ENCODE data around the gene NDUFB10. TPM values are rescaled to one million over a fixed set of nuclear protein-coding genes. Genes with fewer than 3 reads are reported as not detected.
A peak's percentile ranks its signal among the peaks of the same experiment; 100 is the strongest.
"Not testable (repeated sequence)": the region's sequence is repeated elsewhere in the genome, so short reads cannot be mapped to it uniquely, and the experiment has no call there.

The NDUFB10 gene
- total RNA-seq, result 85.8 TPM

GRCh38 chr16:1959269-1960039 lies at the start of gene NDUFB10:
NDUFB10 (plus strand) TSS chr16:1959538; CDS start chr16:1959625, 87 bp downstream.
- ATAC-seq (peak; percentile 94), DNase-seq (ENCODE audit: low spot score) (peak; percentile 95)
- intact Hi-C loops (cut with DNase I), result loop anchor here (2.0 kb wide), 1 partner anchor 19 kb away; no protein-coding TSS in a partner anchor

DNA sequence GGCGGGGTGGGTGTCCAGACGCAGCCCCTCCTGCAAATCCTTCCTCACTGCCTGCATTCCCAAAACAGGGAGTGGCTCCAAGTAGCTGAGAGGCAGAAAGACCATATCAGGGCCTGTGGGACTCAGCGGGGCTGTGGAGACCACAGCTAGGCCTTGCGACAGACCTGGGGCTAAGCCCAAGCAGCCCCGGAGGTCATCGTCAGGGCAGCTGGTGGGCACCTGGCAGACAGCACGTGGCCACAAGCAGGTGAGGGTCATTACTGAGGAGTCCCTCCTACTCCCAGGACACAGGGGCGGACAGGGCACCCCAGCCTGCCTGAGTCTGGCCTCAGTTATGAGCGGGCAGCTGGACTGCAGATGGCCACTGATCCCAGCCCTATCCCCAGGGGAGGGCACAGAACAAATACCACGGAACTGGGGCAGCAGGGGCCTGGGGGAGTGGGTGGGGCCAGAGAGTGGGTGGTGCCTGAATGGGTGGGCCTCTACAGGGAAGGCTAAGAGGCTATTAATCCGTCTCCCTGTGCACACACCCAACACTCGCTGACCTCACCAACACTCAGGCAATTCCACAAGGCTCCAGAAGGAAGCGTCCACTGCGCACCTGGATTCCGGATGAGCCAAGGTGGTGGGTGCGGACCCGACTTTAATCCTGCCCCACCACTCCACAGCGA lies 49.6 kb upstream of the NDUFB10 start:
- ATAC-seq, result peak; percentile 14
- intact Hi-C loops (cut with DNase I), result no loop called here
- no peak for DNase-seq (ENCODE audit: low spot score)

DNA sequence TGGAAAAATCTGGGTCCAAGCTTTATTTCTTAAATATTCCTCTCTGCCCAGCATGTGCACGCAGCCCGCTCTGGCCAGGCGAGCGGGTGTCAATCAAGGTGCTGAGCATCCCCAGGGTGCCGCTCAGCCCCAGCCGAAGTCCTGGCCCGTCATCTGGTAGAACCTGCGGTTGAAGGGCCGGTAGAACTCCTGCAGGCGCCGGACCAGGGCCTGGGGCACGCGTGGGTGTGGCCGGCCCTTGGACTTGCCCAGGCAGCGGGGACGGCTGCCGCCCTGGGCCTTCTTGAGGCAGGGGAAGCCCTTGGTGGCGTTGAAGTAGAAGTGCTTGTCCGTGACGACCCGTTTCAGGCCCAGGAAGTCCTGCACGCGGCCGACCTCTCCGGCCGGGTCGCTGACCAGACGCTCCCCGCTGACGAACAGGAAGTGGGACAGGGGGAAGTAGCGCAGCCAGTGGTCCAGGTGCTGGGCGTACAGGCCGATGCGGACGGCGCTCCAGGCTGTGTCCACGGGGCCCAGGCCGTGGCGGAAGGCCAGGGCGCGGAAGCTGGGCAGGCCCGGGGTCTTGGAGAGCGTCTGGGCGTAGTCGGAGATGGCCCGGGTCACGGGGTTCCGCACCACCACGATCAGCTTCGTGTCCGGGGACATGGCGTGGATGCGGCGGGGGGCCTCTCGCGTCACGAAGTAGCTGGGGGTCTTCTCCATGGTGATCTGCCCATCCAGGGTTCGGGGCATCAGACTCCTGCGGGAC lies 47.7 kb upstream of the NDUFB10 start:
- intact Hi-C loops (cut with DNase I), result no loop called here
- ATAC-seq (no peak), DNase-seq (ENCODE audit: low spot score) (no peak)

DNA sequence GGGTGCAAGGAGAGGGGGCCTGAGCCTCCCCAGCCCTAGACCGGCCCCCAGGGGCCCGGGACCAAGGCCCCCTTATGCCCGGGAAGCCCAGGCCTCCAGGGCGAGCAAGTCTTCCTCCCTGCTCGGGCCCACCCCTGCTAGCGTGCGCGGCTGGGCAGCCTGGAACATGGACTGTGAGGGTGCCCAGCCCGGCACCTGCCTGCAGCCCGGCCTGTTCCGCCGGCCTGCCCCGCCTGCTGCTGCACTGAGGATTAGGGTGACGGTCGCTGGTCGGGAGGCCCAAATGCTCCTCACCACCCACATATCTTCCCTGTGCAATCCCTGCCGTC lies 47.2 kb upstream of the NDUFB10 start:
- DNase-seq (ENCODE audit: low spot score) (no peak), ATAC-seq (no peak)
- intact Hi-C loops (cut with DNase I), result no loop called here

- no peak for ATAC-seq
- intact Hi-C loops (cut with DNase I), result no loop called here
- DNase-seq (ENCODE audit: low spot score), result no peak
Measured at GRCh38 chr16:1913327-1914083, 45.8 kb upstream of the NDUFB10 start.

DNA sequence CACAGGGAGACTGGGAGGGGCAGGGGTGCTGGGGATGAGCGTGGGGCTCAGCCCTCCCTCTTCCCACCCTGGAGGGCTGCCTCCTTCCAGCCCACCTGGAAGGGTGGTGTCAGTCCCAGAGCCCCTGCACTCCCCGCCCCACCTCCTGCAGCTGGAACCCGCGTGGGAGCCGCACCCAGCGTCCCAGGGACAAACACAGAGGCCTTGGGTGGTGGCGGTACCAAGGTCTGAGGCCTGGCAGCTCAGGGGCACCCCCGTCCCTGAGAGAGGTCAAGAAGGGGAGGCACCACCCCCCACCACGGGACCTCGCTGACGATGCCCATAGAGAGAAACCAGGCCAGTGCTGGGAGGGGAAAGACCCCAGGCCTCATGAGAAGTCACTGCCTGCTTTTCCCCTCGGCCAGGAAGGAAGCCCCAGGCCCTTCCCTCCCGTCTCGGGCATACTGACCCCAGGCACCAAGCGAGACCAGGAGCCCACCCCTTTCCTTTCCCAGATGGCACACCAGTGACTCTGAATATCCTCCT lies 45.2 kb upstream of the NDUFB10 start:
- intact Hi-C loops (cut with DNase I), result no loop called here
- ATAC-seq, result no peak
- DNase-seq (ENCODE audit: low spot score), result no peak

DNA sequence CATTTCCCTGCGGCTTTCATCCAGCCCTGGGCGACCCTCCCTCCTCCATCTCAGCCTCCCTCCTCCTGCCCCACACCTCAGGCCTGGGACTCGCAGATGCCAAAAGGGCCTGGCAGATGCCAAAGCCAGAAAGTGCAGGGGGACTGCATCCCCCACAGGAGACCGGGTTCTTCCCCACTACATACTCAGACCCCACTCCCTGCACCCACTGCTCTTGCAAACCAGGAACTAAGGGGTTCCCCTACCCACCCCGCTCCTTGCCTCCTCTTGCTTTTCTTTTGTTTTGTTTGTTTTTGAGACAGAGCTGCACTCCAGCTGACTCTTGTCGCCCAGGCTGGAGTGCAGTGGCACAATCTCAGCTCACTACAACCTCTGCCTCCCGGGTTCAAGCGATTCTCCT lies 44.4 kb upstream of the NDUFB10 start:
- intact Hi-C loops (cut with DNase I), result no loop called here
- no peak for DNase-seq (ENCODE audit: low spot score)

GRCh38 chr16:1915732-1916639 lies 43.4 kb upstream of the NDUFB10 start:
- intact Hi-C loops (cut with DNase I), result no loop called here
- DNase-seq (ENCODE audit: low spot score) (no peak), ATAC-seq (no peak)

More for the DNA sequence above, 44.4 kb upstream of the NDUFB10 start:
- no peak for ATAC-seq

GRCh38 chr16:1916640-1916990 lies 42.7 kb upstream of the NDUFB10 start:
- ATAC-seq (no peak), DNase-seq (ENCODE audit: low spot score) (no peak)
- intact Hi-C loops (cut with DNase I), result no loop called here

DNA sequence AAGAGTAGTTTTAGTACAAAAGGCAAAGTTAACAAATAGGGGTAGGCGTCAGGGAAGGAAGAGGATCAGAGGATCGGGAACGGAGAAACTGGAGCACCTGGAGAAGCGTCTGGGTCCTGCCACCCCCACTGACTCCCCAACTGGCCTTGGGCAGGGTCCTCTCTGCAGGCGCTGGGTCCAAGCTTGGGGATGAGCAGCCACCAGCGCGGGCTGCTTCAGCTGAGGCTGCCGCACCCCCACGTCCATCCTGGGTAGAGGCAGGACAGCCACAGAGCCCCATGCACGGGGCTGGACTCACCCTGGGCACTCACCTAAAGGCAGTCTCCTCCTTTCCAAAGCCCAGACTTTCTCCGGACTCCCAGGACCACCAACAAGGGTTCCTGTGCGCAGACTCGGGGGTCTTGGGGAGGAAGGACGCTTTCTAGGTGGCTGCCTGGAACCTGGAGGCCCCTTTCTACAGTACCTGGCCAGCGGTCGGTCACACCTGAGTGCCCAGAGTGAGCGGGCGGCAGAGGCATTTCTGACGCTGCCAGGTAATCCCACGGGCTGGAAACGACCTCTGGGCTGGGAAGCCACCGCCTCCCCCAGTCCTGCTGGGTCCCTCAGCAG lies 42.2 kb upstream of the NDUFB10 start:
- intact Hi-C loops (cut with DNase I), result no loop called here
- DNase-seq (ENCODE audit: low spot score) (no peak), ATAC-seq (no peak)

GRCh38 chr16:1917665-1918350 lies 41.5 kb upstream of the NDUFB10 start:
- intact Hi-C loops (cut with DNase I), result no loop called here
- no peak for ATAC-seq
- no peak for DNase-seq (ENCODE audit: low spot score)

DNA sequence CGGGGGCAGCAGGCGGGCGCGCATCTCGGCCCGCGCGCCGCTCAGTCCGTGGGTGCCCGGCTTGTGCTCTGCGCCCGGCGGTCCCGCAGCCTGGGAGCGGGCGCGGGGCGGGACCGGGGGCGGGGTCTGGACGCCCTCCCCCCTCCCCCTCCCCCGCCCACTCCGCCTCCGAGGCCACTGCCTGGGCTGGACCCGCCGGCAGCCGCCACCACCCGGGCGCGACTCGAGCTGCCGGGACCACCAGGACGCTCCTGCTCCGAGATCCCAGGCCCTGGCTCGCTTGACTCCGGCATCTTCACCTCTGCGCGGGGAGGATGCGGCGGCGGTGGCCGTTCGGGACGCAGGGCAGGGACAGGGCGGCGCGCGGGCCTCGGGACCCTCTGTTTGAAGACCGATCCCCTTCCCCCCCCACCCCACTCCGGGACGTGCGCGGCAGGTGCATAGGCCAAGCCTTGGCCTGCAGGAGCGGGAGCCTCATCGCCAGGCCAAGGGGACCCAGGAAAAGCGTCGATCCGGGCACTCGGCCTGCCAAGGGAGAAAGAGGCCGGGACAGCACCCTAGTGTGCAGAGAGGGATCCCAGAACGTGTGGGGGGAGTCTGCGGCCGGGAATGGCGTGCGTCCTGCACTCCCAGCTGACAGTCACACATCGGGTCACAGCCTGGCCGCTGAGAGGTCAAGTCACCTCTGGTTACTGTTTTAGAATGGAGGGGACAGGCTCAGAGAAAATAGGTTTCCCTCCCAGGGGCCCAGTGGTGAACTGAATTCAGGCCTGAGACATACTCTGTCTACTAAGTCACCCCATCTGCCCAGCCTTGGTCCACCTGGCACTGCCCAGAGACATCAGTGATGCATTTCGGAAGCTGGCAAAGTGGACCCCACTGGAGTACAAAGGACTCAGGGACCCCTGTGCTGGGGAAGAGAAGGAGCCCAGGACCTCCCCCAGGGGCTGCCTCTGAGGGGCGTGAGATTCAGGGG lies 40.7 kb upstream of the NDUFB10 start, which contains the start of gene HS3ST6:
Gene HS3ST6, minus strand, starts transcription at position 65 of the 976 bp plus-strand sequence. CDS start 92 bp downstream, outside the sequence.
- intact Hi-C loops (cut with DNase I), result no loop called here
- ATAC-seq, result no peak
- no peak for DNase-seq (ENCODE audit: low spot score)

DNA sequence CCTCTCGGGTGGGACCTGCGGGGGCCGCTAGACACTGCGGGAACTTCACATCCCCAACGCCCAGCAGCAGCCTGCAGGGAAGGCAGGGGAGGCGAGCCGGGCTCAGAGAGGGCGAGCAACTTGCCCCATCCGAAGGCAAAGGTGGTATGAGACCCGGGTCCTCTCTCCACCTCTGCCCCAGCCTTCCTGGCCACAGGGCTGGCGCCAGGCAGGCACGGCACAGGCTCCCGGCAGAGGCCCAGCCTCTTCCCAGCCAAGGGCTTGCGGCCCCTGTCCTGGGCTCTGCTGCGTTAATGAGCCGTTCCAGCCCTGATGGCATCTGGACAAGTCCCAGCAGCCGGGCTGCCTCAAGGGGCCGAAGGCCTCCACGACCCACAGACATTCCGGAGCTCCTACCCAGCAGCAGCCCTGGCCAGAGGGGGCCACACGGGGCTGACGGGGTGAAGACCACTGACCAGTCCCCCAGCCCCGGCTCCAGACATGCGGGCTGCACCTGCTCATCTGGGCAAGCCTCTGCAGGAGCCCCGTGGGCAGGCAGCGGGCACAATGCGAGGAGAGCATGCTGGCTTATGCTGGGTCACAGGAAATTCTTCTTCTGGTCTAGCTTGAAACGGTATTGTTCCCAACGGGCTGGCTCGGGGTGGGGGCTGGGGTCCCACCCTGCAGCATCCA lies 39.9 kb upstream of the NDUFB10 start:
- DNase-seq (ENCODE audit: low spot score) (no peak), ATAC-seq (no peak)
- intact Hi-C loops (cut with DNase I), result no loop called here

GRCh38 chr16:1920122-1920521 lies 39.2 kb upstream of the NDUFB10 start:
- ATAC-seq, result not testable (repeated sequence)

DNA sequence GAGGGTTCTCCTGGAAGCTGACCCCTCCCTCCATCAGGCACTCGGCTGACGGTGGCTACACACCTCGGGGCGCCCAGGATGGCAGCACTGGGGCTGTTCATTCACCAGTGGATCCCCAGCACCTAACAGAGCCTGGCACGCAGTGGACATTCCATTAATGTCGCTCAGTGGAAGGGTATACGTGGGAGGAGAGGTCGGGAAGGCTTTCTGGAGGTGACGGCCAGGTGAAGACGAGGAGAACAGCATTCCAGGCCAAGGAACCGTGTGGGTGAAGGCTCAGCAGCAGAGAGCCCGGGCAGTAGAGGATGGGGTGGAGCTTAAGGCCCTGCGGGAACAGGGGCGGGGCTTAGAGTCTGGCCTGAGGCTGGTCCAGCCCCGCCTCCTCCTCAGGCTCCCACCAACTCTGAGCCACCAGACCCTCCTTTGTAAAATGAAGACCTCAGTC lies 38.6 kb upstream of the NDUFB10 start:
- DNase-seq (ENCODE audit: low spot score) (no peak), ATAC-seq (no peak)
- intact Hi-C loops (cut with DNase I), result no loop called here

More at GRCh38 chr16:1920122-1920521, 39.2 kb upstream of the NDUFB10 start:
- DNase-seq (ENCODE audit: low spot score); intact Hi-C loops (cut with DNase I): not testable (repeated sequence)

Data from sciatic nerve (tissue), 2 donors.